Measurements from ENCODE around the gene TRAF3.
"Not testable (repeated sequence)": the region's sequence is repeated elsewhere in the genome, so short reads cannot be mapped to it uniquely, and the experiment has no call there.

Gene TRAF3

DNA sequence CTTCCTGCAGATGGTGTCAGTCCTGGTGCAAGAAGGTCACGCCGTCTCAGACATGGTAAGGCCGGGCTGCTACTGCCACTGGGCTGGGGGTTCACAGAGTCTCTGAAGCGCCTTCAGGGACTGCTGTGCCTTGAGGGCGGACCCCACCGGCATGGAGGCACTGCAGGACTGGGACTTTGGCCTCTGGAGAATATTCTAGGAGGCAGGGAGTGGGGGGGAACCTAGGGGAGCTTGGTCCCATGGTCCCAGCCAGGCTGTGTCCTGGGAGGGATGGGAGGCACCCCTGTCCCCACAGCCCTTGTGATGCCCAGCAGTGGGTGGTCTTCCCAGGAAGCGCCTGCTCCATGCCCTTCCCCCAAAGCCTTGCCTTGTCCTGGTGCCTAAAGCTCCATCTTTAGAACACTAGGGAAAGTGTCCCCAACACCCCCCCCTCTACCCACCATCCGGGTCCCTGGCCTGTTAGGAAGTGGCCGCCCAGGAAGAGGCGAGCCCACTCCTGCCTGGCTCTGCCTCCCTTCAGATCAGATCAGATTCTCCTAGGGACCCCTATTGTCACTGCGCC is 146.8 kb downstream of the TRAF3 start:
- no peak for DNase-seq (ENCODE audit: low spot score)

GRCh38 chr14:102924632-102925588 is 147.7 kb downstream of the TRAF3 start:
- no peak for DNase-seq (ENCODE audit: low spot score)

- no peak for DNase-seq (ENCODE audit: low spot score)
These were observed 148.4 kb downstream of the TRAF3 start for GRCh38 chr14:102925646-102926045.

DNA sequence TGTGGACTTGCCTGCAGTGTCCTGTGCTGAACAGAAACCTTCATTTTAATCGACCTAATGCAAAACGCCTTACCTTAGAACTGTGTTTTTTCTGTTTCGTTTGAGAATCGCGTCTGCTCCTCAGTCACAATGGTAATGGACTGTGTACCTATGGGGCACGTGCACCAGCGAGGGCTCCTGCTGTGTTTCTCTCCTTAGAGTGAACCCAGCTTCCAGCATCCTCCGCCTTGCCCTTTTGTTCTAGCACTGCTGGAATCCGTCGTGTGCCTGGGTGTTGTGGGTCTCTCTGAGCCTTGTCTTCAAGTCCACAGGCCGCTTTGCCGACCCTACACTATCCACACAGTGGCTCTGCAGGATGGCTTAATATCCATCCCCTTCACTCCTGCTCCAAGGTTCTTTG is 148.9 kb downstream of the TRAF3 start:
- no peak for DNase-seq (ENCODE audit: low spot score)

GRCh38 chr14:102926840-102927239 is 149.6 kb downstream of the TRAF3 start:
- not testable (repeated sequence) for DNase-seq (ENCODE audit: low spot score)

GRCh38 chr14:102927346-102927877 is 150.2 kb downstream of the TRAF3 start:
- no peak for DNase-seq (ENCODE audit: low spot score)

DNA sequence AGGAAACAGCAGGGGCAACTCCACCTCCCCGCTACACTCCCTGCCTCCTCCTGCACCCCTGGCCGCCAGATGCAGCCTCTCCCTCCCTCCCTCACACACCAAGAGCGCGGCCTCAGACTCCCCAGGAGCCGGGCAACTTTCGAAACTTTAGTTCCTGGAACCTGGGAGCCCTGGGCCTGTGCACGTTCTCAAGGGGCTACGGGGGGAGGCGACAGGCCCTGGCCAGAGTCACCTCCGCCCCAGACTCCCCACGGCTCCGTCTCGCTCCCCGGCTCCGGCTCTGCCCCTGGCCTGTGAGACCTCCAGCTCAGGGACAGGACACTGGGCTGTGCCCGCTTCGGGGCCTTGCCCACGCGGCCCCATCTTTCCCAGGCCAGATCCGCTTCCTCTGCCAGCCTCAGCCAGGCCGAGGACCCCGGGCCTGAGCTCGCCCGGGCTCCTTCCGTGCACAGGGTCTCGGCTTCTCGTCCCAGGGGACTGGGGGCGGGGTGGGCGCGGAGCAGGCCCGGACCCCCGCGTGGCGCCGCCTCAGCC is 150.7 kb downstream of the TRAF3 start:
- DNase-seq (ENCODE audit: low spot score): no peak

GRCh38 chr14:102928412-102929240 is 151.4 kb downstream of the TRAF3 start:
- no peak for DNase-seq (ENCODE audit: low spot score)

DNA sequence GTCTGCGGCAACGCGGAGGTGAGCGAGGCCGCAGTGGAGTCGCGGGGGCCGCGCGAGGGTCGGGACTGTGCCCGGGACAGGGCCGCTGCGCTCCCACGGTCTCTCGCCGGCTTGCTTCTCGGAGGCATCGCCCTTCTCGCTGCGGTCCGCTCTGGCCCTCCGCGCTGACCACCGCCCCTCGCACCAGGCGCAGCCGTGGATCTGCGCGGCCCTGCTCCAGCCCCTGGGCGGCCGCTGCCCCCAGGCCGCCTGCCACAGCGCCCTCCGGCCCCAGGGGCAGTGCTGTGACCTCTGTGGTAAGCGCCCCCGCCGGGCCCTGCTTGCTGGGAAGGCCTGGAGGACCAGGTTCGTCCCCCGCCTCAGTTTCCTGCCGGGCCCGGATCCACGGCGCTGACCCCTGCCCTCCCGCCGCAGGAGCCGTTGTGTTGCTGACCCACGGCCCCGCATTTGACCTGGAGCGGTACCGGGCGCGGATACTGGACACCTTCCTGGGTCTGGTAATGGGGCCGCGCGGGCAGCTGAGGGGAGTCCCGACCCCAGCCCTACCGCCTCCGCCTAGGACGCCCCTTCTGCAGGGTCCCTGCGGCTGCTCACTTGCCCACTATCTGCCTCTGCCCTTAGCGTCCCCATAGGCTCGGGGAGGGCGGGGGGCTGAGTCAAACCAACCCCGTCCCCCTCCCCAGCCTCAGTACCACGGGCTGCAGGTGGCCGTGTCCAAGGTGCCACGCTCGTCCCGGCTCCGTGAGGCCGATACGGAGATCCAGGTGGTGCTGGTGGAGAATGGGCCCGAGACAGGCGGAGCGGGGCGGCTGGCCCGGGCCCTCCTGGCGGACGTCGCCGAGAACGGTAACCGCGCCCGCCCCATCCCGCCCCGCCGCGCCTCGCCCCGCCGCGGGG is 152.2 kb downstream of the TRAF3 start:
- DNase-seq (ENCODE audit: low spot score): no peak

- DNase-seq (ENCODE audit: low spot score): no peak
These were observed 153.0 kb downstream of the TRAF3 start for GRCh38 chr14:102930138-102930752.

- no peak for DNase-seq (ENCODE audit: low spot score)
These were observed 153.7 kb downstream of the TRAF3 start for GRCh38 chr14:102930753-102931579.

GRCh38 chr14:102931580-102932285 is 154.5 kb downstream of the TRAF3 start:
- no peak for DNase-seq (ENCODE audit: low spot score)

DNA sequence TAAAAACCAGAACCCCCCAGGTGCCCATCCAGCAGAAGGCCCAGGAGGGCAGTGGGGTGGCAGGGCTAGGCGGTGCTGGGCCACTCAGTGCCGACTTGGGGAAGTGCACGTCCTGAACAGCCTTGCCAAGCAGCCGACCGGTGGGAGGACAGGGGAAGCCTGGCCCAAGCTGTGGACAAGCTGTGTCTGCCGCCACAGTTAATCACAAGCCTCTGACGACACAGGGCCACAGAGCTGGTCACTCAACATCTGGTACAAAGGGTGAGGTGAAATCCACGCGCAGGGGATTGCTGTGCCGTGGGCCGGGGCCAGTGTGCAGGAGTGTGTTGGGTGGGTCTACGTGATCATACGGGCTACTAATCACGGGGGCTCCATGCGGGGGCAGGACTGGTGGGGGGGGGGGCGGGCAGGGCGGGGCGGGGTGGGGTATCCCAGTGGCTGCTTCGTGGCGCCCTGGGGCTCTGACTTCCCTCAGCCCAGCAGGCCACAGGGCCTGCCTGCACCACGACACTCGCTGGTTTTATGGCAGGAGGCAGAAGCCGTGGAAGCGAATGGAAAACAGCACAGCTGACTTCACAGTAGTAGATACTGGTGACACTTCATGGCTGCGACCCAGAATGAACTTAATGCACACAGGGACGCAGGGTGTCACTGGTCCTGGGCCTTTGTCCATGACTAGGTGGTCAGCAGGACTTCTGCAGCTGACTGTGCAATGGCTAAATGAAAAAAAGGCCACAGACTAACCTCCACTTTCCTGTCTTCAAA is 155.4 kb downstream of the TRAF3 start:
- no peak for DNase-seq (ENCODE audit: low spot score)

- no peak for DNase-seq (ENCODE audit: low spot score)
These were observed 156.5 kb downstream of the TRAF3 start for GRCh38 chr14:102933618-102934231.

GRCh38 chr14:102935756-102936155 is 158.5 kb downstream of the TRAF3 start:
- DNase-seq (ENCODE audit: low spot score): no peak

DNA sequence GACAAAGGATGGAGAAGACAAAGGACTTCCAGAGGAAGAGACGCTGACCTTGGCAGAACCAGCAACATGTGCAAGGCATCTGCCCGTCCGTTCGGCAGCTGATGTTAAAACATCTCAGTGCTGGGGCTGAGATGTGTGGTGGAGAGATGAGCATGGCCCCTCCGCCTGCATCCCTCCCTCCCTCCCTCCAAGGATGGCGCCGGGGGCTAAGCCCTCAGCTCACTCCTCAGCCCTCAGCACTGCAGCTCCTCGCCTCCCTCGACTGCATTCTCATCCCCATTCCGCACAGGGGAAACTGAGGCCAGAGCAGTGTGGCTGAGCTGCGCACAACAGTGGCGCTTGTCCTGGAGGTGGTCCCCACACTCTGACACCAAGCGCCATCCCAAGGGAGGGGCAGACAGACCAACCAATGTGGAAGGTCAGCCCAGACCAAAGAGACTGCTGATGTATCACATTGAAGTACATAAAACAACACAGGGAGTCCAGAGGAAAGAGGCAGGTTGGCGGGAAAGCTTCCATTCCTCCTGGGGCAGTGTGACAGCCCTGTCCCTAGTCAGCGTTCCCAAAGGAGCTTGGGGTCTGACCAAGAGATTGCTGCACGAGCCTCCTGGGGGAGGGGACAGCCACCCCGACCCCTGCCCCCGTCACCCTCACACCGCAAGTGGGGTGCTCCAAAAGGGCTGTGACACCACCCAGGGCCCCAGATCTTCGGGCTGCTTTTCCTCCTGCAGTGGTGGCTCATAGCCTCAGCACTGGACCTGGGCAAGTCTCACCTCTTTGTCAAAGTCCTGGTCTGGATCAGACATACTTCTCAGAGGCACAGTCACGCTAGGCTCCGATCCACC is 160.3 kb downstream of the TRAF3 start:
- no peak for DNase-seq (ENCODE audit: low spot score)

GRCh38 chr14:102938191-102938590 is 160.9 kb downstream of the TRAF3 start:
- no peak for DNase-seq (ENCODE audit: low spot score)

All from COLO829 (cell line).